Measurements from ENCODE around the gene CASP4. TPM values are rescaled to one million over a fixed set of nuclear protein-coding genes. Genes with fewer than 3 reads are reported as not detected.
"Not testable (repeated sequence)": the region's sequence is repeated elsewhere in the genome, so short reads cannot be mapped to it uniquely, and the experiment has no call there.

The CASP4 gene
- total RNA-seq, 1 donor from 2014 or later, result not detected

DNA sequence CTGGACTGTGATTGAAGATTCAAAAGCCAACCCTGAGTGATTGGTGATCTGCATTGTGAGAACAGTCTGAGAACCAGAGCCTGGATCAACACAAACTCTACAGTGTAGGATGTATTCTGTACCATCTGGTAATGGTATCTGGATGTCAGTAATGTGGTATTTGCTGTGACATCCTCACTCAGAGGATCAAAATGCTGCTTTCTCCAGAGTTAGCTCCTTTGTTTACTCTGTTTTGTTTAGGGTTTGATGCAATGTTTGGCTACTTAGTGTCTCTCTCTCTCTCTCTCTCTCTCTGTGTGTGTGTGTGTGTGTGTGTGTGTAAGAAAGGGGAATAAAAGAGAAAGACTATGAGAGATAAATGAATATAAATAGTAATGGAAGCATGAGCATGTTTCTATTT, 24.3 kb downstream of the CASP4 start:
- Mint-ChIP-seq H3K4me1 (ENCODE audit: unreplicated experiment) (no peaks in the 10 kb centered on the region), H3K27ac (ENCODE audit: unreplicated experiment) (no peak overlapping the region), H3K36me3 (ENCODE audit: low read depth, unreplicated experiment) (no peaks in the 10 kb centered on the region), H3K4me3 (ENCODE audit: unreplicated experiment) (no peak overlapping the region), H3K27me3 (ENCODE audit: unreplicated experiment) (no peaks in the 10 kb centered on the region), H3K9me3 (ENCODE audit: unreplicated experiment) (no peaks in the 10 kb centered on the region)
- DNase-seq (ENCODE audit: low spot score), result no peak
- TF ChIP-seq, protein P1, sequence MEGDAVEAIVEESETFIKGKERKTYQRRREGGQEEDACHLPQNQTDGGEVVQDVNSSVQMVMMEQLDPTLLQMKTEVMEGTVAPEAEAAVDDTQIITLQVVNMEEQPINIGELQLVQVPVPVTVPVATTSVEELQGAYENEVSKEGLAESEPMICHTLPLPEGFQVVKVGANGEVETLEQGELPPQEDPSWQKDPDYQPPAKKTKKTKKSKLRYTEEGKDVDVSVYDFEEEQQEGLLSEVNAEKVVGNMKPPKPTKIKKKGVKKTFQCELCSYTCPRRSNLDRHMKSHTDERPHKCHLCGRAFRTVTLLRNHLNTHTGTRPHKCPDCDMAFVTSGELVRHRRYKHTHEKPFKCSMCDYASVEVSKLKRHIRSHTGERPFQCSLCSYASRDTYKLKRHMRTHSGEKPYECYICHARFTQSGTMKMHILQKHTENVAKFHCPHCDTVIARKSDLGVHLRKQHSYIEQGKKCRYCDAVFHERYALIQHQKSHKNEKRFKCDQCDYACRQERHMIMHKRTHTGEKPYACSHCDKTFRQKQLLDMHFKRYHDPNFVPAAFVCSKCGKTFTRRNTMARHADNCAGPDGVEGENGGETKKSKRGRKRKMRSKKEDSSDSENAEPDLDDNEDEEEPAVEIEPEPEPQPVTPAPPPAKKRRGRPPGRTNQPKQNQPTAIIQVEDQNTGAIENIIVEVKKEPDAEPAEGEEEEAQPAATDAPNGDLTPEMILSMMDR (IDR thresholded peaks at IDR 0.05; ENCODE audit: unreplicated experiment), result no peak

GRCh38 chr11:104943561-104943960, 24.8 kb downstream of the CASP4 start:
- Mint-ChIP-seq H3K4me3 (ENCODE audit: unreplicated experiment) (no peak overlapping the region), H3K27me3 (ENCODE audit: unreplicated experiment) (no peaks in the 10 kb centered on the region), H3K9me3 (ENCODE audit: unreplicated experiment) (no peaks in the 10 kb centered on the region), H3K27ac (ENCODE audit: unreplicated experiment) (no peak overlapping the region), H3K36me3 (ENCODE audit: low read depth, unreplicated experiment) (no peaks in the 10 kb centered on the region), H3K4me1 (ENCODE audit: unreplicated experiment) (no peaks in the 10 kb centered on the region)
- TF ChIP-seq, protein P1 (IDR thresholded peaks at IDR 0.05; ENCODE audit: unreplicated experiment), result no peak
- no peak for DNase-seq (ENCODE audit: low spot score)

DNA sequence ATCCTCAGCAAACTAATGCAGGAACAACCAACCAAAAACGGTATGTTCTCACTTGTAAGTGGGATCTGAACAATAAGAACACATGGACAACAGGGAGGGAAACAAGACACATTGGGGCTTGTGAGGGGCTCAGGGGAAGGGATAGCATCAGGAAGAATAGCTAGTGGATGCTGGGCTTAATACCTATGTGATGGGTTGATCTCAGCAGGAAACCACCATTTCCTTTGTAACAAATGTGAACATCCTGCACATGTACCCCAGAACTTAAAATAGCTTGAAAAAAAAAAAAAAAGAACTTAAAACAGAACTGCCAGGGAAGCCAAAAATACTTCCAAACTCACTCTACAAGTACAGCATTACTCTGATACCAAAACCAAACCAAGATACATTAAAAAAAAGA, 33.8 kb downstream of the CASP4 start:
- no peaks in the 10 kb centered on the region for H3K9me3 Mint-ChIP-seq (ENCODE audit: unreplicated experiment)
- DNase-seq (ENCODE audit: low spot score), result no peak
- H3K36me3 Mint-ChIP-seq (ENCODE audit: low read depth, unreplicated experiment), result no peaks in the 10 kb centered on the region

DNA sequence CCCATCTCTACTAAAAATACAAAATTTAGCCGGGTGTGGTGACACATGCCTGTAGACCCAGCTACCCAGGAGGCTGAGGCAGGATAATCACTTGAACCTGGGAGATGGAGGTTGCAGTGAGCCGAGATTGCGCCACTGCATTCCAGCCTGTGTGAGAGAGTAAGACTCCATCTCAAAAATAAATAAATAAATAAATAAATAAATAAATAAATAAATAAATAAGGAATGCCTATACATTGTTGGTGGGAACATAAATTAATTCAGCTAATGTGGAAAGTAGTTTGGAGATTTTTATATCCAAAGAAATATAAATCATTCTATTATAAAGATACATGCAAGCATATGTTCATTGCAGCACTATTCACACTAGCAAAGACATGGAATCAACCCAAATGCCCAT, 34.3 kb downstream of the CASP4 start:
- not testable (repeated sequence) for H3K27ac Mint-ChIP-seq (ENCODE audit: unreplicated experiment); H3K4me1 Mint-ChIP-seq (ENCODE audit: unreplicated experiment); H3K9me3 Mint-ChIP-seq (ENCODE audit: unreplicated experiment); H3K4me3 Mint-ChIP-seq (ENCODE audit: unreplicated experiment); H3K36me3 Mint-ChIP-seq (ENCODE audit: low read depth, unreplicated experiment); H3K27me3 Mint-ChIP-seq (ENCODE audit: unreplicated experiment); DNase-seq (ENCODE audit: low spot score)

More for the DNA sequence above, 33.8 kb downstream of the CASP4 start:
- H3K27me3 Mint-ChIP-seq (ENCODE audit: unreplicated experiment), result no peaks in the 10 kb centered on the region
- no peak overlapping the region for H3K4me3 Mint-ChIP-seq (ENCODE audit: unreplicated experiment)
- peaks cover 9% of the 10 kb centered on the region for H3K4me1 Mint-ChIP-seq (ENCODE audit: unreplicated experiment)
- H3K27ac Mint-ChIP-seq (ENCODE audit: unreplicated experiment), result no peak overlapping the region
- TF ChIP-seq, protein P1 (IDR thresholded peaks at IDR 0.05; ENCODE audit: unreplicated experiment), result no peak

DNA sequence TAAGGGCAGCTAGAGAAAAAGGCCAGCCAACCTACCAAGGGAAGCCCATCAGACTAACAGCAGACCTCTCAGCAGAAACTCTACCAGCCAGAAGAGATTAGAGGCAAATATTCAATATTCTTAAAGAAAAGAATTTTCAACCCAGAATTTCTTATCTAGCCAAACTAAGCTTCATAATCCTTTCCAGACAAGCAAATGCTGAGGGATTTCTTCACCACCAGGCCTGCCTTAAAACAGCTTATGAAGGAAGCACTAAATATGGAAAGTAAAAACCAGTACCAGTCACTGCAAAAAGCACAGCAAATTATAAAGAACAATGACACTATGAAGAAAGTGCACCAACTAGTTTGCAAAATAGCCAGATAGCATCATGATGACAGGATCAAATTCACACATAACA, 39.6 kb downstream of the CASP4 start:
- H3K4me3 Mint-ChIP-seq (ENCODE audit: unreplicated experiment), result no peak overlapping the region
- H3K27me3 Mint-ChIP-seq (ENCODE audit: unreplicated experiment), result no peaks in the 10 kb centered on the region
- TF ChIP-seq, protein P1 (IDR thresholded peaks at IDR 0.05; ENCODE audit: unreplicated experiment), result no peak
- peaks cover 3% of the 10 kb centered on the region for H3K36me3 Mint-ChIP-seq (ENCODE audit: low read depth, unreplicated experiment)
- no peaks in the 10 kb centered on the region for H3K9me3 Mint-ChIP-seq (ENCODE audit: unreplicated experiment)
- DNase-seq (ENCODE audit: low spot score), result no peak
- no peaks in the 10 kb centered on the region for H3K4me1 Mint-ChIP-seq (ENCODE audit: unreplicated experiment)
- no peak overlapping the region for H3K27ac Mint-ChIP-seq (ENCODE audit: unreplicated experiment)

Measured in endothelial cell (in vitro differentiated cells).